Effector CD4-positive, alpha-beta T cell (primary cell): ENCODE measurements around the gene PRDM16.

ENCODE experiments used
- DNase-seq: peaks from one replicate; pipeline ENCODE4 v3.0.0-alpha.2; 2020

Gene PRDM16

GRCh38 chr1:3425486-3426215 is 356.6 kb downstream of the PRDM16 start:
- no peak for DNase-seq

GRCh38 chr1:3426956-3427535 is 358.0 kb downstream of the PRDM16 start:
- DNase-seq: no peak

DNA sequence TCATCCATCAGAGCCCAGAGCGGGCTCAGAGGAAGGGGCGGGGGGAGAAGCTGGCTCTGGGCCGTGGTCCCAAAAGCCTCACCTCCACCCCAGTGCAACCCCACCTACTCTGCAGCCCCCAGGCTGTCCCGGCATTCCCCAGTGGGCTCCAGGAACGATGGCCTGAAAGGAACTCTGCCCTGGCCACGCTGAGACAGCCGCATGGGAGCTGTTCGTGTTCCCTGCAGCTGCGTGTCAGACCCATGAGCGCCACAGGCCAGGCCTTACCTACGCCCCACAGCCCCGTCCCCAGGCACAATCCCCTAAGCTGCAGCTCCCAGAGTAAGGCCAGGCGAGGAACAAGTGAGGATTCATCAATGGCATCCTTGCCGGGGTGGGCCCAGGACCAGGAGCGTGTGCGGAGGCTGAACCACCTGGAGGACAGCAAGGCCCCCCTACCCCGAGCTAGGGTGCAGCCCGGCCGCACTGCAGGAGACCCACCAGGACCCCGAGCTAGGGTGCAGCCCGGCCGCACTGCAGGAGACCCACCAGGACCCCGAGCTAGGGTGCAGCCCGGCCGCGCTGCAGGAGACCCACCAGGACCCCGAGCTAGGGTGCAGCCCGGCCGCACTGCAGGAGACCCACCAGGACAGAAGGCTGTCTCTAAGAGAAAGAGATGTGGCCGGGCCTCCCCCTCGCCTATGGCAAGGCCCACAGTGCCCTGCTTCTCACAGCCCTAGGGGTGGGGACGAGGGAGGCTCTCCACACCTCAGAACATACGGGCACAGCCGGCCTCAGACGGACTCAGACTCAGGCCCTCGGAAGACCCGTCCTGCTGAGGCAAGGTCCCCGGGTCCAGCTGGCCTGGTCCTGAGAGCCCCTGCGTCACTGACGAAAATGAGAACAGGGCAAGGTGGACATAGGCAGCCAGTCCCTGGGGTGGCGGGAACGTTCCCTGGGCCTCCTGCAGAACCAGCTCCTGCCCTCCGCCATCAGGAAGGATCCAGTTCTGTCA is 359.0 kb downstream of the PRDM16 start:
- no peak for DNase-seq

GRCh38 chr1:3428899-3429298 is 359.9 kb downstream of the PRDM16 start:
- DNase-seq: no peak

- DNase-seq: no peak
These were observed 360.3 kb downstream of the PRDM16 start for GRCh38 chr1:3429320-3429719.

DNA sequence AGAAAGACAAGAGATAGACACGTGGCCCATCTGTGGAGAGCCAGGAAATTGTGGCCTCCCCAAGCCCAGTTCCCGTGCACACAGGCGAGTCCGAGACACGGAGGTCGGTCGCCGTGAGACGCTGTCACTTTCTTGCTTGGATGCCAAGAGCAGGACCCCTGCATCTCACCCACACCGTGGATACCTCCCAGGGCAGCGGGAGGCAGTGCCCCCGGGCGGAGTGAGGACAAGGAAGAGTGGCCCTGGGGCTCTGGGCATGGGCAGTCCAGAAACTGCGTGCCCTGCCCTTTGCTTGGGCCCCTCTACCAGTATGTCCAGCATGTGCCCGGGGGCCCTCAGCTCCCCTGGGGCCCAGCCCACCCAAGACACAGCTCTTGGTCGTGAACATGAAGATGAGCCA is 360.8 kb downstream of the PRDM16 start:
- DNase-seq: no peak

- DNase-seq: no peak
These were observed 361.4 kb downstream of the PRDM16 start for GRCh38 chr1:3430406-3430805.

DNA sequence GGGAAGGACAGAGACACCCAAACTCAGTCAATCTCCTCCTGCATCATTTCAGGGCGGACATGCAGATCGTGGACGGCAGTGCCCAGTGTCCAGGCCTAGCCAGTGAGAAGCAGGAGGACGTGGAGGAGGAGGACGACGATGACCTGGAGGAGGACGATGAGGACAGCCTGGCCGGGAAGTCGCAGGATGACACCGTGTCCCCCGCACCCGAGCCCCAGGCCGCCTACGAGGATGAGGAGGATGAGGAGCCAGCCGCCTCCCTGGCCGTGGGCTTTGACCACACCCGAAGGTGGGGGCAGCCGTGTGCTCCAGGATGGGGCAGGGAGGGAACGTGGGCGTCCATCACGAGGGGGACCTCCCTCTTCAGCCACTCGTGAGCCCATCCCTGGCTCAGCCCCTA is 361.8 kb downstream of the PRDM16 start:
- no peak for DNase-seq

- no peak for DNase-seq
These were observed 362.3 kb downstream of the PRDM16 start for GRCh38 chr1:3431266-3431665.

DNA sequence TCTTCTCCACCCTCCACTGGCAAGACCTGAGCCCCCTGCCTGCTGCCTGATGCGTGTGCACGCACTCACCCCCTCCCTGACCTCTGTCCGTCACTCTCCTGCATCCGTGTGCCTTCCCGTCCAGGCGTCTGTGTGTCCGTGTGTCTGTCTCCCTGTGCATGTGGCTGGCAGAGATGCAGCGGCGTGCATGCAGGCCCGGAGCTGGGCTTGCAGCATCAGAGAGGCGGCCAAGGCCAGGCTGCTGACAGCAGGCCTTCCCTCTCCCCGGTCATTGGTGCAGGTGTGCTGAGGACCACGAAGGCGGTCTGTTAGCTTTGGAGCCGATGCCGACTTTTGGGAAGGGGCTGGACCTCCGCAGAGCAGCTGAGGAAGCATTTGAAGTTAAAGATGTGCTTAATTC is 362.7 kb downstream of the PRDM16 start:
- DNase-seq: no peak

DNA sequence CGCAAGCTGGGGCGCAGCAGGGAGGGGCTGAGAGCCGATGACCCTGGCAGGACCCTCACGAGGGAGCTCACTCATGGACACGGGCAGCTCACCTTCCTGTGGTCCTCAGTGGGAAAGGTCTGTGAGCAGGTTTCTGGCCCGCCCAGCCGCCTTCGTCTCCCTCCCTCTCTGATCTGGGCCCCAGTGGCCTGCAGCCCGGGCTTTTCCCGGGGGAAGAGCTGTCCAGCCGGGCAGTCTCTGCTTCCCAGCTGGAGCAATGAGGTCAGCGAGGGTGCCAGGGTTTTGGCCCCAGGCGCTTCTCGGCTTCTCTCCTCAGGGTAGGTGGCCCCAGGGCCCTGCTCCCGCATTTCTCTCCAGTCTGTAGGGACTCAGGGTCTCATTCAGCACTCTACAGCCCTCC is 363.3 kb downstream of the PRDM16 start:
- DNase-seq: no peak

DNA sequence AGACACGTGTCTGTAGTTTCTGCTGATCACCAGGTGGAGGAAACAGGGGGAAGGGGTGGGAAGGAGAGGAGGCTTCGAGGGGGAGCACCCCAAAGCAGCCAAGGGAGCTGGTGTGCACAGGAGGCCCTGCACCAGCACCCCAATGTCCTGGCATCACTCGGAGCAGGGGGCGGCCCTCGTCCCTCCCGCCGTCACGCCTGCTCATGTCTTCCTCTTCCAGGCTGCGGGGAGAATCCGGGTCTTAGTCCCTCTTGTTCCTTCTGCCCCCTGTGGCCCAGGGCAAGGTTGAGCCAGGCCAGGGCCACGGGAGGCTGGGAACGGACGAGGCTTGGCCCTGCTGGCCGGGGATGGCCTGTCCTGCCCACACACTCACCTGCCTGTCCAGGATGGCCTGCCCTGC is 364.1 kb downstream of the PRDM16 start:
- no peak for DNase-seq

- no peak for DNase-seq
These were observed 364.8 kb downstream of the PRDM16 start for GRCh38 chr1:3433596-3434320.

GRCh38 chr1:3434406-3435110 is 365.6 kb downstream of the PRDM16 start:
- DNase-seq: no peak

- DNase-seq: no peak
These were observed 366.7 kb downstream of the PRDM16 start for GRCh38 chr1:3435666-3436065.

DNA sequence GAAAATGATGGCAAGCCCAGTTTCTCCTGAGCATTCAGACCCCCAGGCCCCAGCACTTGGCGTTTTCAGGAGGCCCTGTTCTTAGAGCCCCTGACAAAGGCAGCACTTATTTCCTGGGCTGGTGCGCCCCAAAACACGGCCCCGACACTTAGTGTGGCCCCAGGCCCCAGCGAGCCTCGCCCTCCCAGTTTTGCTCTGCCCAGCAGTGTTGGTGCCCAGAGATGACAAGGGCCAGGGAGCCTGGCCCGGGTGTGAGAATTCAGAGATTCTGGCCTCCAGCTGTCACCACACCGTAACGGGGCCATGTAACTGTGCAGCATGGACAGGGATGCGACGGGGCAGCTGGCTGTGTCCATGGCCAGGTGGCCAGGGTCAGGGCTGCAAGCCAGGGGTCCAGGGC is 367.4 kb downstream of the PRDM16 start:
- DNase-seq: no peak

- DNase-seq: no peak
These were observed 367.9 kb downstream of the PRDM16 start for GRCh38 chr1:3436901-3437300.

DNA sequence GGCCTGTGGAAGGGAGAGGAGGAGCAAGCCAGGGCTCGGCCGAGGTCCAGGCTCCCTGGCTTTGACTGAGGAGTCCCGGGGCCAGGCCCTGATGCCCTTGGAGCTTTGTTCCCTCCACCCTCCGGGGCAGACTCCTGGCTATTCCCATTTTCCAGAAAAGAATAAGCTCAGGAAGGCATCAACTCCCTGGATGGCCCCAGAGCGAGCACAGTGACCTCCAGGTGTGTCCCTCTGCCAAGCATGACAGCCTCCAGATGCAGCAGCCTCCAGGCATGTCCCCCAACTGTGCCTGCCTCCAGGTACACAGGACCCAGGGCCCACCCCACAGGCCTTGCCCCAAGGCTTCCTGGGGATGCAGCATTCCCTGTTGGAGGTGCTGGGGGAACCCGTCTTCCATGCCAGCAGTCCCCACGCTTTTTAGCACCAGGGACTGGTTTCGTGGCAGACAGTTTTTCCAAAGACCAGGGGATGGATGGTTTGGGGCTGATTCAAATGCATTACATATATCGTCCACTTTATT is 369.7 kb downstream of the PRDM16 start:
- DNase-seq: no peak

DNA sequence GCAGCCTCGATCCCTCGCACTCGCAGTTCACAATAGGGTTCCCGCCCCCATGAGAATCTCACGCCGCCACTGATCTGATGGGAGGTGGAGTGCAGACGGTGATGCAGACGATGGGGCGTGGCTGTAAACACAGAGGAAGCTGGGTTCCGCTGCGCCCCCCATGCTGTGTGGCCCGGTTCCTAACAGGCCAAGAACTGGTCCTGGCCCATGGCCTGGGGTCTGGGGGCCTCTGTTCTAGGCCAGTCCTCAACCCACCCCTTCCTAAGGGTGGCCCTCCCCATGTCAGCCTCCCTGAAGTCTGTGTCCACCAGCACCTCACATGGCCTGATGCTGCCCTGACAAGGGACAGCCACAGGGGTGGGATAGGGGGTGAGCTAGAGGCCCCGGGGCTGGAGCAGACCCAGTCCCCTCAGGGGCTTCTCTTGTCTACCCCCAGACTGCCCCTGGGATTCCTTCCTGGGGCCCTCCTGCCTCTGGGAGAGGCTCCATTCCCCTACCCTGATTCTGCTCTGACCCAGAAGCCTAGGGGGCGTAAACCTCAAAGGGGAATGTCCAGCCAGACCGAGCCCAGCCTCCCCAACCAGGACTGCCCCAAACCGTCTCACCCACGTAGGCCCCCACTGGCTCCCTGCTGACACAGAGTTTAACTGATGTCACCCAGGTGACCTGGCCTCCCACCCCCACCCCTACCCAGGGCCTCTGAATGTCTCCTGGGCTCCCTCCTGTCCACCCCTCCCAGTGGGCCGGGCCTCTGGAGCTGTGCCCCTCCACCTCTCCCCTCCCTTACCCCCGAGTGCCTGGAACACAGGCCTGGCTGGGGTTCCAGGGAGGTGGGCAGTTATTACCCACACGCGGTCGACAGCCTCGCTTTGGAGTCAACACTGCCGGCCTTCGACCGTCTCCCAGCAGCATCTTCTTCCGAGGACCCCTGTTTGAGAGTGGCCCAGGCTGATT is 370.6 kb downstream of the PRDM16 start:
- DNase-seq: no peak

- no peak for DNase-seq
These were observed 371.3 kb downstream of the PRDM16 start for GRCh38 chr1:3440300-3440681.
